MCF 10A (cell line): ENCODE measurements around the gene DDT. TPM values are rescaled to one million over a fixed set of nuclear protein-coding genes. Genes with fewer than 3 reads are reported as not detected.
"Not testable (repeated sequence)": the region's sequence is repeated elsewhere in the genome, so short reads cannot be mapped to it uniquely, and the experiment has no call there.

Source experiments
- Bru-seq: library from RNA; stranded (reverse); fragments of 400-500 nt; gene quantifications from one replicate; lab custom pipeline; 2021; lab: Mats Ljungman, UMichigan
- BruChase-seq, 2 experiments: library from RNA; stranded (reverse); fragments of 400-500 nt; gene quantifications; one replicate each; lab custom pipeline; 2021; lab: Mats Ljungman, UMichigan
- BruUV-seq: library from RNA; stranded (reverse); fragments of 400-500 nt; replicated peaks from 2 replicates; lab custom pipeline; 2021; lab: Mats Ljungman, UMichigan
- CTCF ChIA-PET: fragments of 300-600 bp; sonication (Branson Sonifier 250); formaldehyde crosslinking; extraction: SDS; loops from one replicate; lab custom pipeline; 2021; ENCODE audit warnings: antibody characterized with exemption, inconsistent platforms; lab: Yijun Ruan, JAX
- POLR2A ChIA-PET: fragments of 300-600, 350-650 bp; sonication (Branson Sonifier 250); formaldehyde crosslinking; extraction: SDS; loops from one replicate; lab custom pipeline; 2020; ENCODE audit warnings: antibody characterized with exemption, inconsistent platforms; lab: Yijun Ruan, JAX
- DNase-seq: peaks from one replicate; pipeline ENCODE4 v3.0.0-alpha.2; 2018; ENCODE audit not compliant: unreplicated experiment
- H3K27ac Mint-ChIP-seq: one replicate; pipeline ENCODE4 v1.8.0; 2022; ENCODE audit warnings: mild to moderate bottlenecking, low read depth, mixed read lengths; ENCODE audit not compliant: unreplicated experiment
- H3K27me3 Mint-ChIP-seq: one replicate; pipeline ENCODE4 v1.8.0; 2022; ENCODE audit warnings: mixed read lengths; ENCODE audit not compliant: insufficient read depth, unreplicated experiment
- H3K36me3 Mint-ChIP-seq: one replicate; pipeline ENCODE4 v1.8.0; 2022; ENCODE audit warnings: mild to moderate bottlenecking, moderate library complexity, mixed read lengths; ENCODE audit not compliant: insufficient read depth, unreplicated experiment
- H3K4me1 Mint-ChIP-seq: one replicate; pipeline ENCODE4 v1.8.0; 2022; ENCODE audit warnings: mixed read lengths; ENCODE audit not compliant: insufficient read depth, unreplicated experiment
- H3K4me3 Mint-ChIP-seq: one replicate; pipeline ENCODE4 v1.8.0; 2022; ENCODE audit warnings: mild to moderate bottlenecking, moderate library complexity, mixed read lengths; ENCODE audit not compliant: unreplicated experiment
- H3K9me3 Mint-ChIP-seq: one replicate; pipeline ENCODE4 v1.8.0; 2022; ENCODE audit warnings: mixed read lengths; ENCODE audit not compliant: unreplicated experiment
- intact Hi-C: fragments of 100-400 bp; cut with micrococcal nuclease; formaldehyde crosslinking; loops from 2 replicates; pipeline ENCODE4 v1.14.1; 2022
- long read RNA-seq: library from polyadenylated mRNA; stranded (forward); transcript quantifications from one replicate; pipeline ENCODE4 v2.0.0, GENCODE V29; 2022
- total RNA-seq: library from RNA; stranded (reverse); gene quantifications from 2 replicates; pipeline ENCODE4 v1.2.3, GENCODE V29; 2022
- TF ChIP-seq, protein P1 (sequence below): fragments of 200-600 bp; IDR thresholded peaks from one replicate; pipeline ENCODE4 v1.8.0; 2022; ENCODE audit warnings: antibody characterized with exemption, mild to moderate bottlenecking; ENCODE audit not compliant: unreplicated experiment

The DDT gene
- total RNA-seq (127 and 155 TPM in 2 replicates), Bru-seq, nascent RNA (percentile 31 among the genes with signal in this experiment), BruChase-seq, experiment 1, labeled RNA remaining after a 6-hour chase (percentile 34 among the genes with signal in this experiment), BruChase-seq, experiment 2, labeled RNA remaining after a 2-hour chase (percentile 20 among the genes with signal in this experiment)
- long read RNA-seq, transcript DDT-206 (2 exons, 1,048 nt), result minor isoform, 6 of 122 reads
- long read RNA-seq, transcript DDT-202 (3 exons, 713 nt), result major isoform, 95 of 122 reads
- long read RNA-seq, partial matches to known transcripts, result 2 of 122 reads
- long read RNA-seq, other reads (novel, unspliced or antisense), result 19 of 122 reads

DNA sequence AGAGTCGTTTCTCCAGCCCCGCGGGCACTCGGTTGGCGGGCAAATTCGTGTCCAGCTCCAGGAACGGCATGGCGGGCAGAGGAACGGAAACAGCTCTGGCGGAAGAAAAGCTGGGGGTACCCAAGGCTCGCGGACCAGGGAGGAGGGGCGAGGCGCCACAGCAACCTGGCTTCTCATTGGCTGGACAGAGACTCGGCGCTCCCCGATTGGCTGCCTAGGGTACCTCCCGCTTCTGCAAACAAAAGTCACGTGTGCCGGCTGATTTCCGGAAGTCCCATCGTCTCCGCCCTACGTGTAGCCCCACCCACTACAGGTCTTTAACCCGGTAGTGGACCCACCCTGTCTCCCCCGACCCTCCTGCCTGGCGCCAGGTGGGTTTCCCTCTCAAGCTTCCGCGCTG is at the start of gene DDT:
DDT (minus strand) TSS at position 97 of the 400 bp plus-strand sequence; CDS start at position 70, 27 bp downstream.
- H3K27me3 Mint-ChIP-seq, BruUV-seq, H3K27ac Mint-ChIP-seq, intact Hi-C loops, DNase-seq, CTCF ChIA-PET, H3K9me3 Mint-ChIP-seq, POLR2A ChIA-PET, H3K4me3 Mint-ChIP-seq: not testable (repeated sequence)
- H3K36me3 Mint-ChIP-seq, result peaks cover 19% of the 10 kb centered on the region
- H3K4me1 Mint-ChIP-seq, result peaks cover 11% of the 10 kb centered on the region

DNA sequence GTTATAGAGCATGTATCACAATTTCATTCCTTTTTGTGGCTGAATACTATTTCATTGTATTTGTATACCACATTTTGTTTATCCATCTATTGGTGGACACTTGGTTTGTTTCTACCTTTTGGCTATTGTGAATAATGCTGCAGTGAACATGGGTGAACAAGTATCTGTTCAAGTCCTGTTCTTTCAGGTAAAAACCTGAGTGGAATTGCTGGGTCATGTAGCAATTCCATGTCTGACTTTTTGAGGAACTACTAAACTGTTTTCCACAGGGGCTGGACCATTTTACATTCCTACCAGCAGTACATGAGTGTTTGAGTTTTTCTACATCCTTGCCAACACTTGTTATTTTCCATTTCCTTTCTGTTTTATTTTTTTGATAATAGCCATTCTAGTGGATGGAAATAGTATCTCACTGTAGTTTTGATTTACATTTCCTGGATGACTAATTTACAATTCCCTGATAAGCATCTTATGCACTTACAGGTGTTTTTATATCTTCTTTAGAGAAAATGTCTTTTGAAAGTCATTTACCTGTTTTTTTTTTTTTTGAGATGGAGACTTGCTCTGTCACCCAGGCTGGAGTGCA is 49.1 kb upstream of the DDT start:
- TF ChIP-seq, protein P1, sequence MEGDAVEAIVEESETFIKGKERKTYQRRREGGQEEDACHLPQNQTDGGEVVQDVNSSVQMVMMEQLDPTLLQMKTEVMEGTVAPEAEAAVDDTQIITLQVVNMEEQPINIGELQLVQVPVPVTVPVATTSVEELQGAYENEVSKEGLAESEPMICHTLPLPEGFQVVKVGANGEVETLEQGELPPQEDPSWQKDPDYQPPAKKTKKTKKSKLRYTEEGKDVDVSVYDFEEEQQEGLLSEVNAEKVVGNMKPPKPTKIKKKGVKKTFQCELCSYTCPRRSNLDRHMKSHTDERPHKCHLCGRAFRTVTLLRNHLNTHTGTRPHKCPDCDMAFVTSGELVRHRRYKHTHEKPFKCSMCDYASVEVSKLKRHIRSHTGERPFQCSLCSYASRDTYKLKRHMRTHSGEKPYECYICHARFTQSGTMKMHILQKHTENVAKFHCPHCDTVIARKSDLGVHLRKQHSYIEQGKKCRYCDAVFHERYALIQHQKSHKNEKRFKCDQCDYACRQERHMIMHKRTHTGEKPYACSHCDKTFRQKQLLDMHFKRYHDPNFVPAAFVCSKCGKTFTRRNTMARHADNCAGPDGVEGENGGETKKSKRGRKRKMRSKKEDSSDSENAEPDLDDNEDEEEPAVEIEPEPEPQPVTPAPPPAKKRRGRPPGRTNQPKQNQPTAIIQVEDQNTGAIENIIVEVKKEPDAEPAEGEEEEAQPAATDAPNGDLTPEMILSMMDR, result no peak
- Mint-ChIP-seq H3K4me1 (no peaks in the 10 kb centered on the region), H3K27ac (no peak overlapping the region), H3K9me3 (peaks cover 8% of the 10 kb centered on the region), H3K4me3 (no peak overlapping the region), H3K27me3 (no peaks in the 10 kb centered on the region), H3K36me3 (peaks cover 5% of the 10 kb centered on the region)
- CTCF ChIA-PET, result no interaction called here
- no peak for DNase-seq
- POLR2A ChIA-PET, result no interaction called here
- no TSS peak for BruUV-seq
- intact Hi-C loops, result no loop called here

DNA sequence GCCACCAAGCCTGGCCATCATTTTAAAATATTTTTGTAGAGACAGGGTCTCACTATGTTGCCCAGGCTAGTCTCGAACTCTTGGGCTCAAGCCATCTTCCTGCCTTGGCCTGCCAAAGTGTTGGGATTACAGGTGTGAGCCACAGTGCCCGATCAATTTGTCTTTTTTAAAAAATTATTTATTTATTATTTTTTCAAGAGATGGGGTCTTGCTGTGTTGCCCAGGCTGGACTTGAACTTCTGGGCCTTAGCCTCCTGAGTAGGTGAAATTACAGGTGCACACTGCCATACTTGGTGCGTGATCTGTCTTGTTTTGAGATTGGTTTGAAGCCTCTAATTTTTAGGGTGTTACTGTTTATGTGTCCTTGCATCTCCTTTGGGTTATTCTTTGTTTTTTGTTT is 47.1 kb upstream of the DDT start:
- Mint-ChIP-seq H3K27me3 (no peaks in the 10 kb centered on the region), H3K9me3 (peaks cover 8% of the 10 kb centered on the region), H3K36me3 (peaks cover 14% of the 10 kb centered on the region), H3K4me3 (no peak overlapping the region), H3K27ac (no peak overlapping the region), H3K4me1 (no peaks in the 10 kb centered on the region)
- TF ChIP-seq, protein P1, result no peak
- intact Hi-C loops, result no loop called here
- BruUV-seq, result no TSS peak
- ChIA-PET CTCF (no interaction called here), POLR2A (no interaction called here)
- DNase-seq, result no peak

DNA sequence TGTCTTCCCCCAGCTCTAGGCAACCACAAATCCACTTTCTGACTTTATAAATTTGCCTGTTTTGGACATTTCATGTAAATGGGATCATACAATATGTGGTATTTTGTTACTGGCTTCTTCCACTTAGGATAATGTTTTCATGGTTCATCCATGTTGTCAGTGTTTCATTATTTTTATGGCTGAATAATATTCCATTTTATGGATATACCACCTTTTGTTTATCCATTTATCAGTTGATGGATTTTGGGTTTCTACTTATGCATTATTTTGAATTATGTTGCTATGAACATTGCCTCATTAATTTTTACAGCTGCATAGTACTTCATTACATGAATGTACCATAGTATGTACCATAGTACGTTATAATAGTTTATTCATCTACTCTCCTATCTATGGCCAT is 41.9 kb upstream of the DDT start:
- peaks cover 22% of the 10 kb centered on the region for H3K36me3 Mint-ChIP-seq
- H3K9me3 Mint-ChIP-seq, result no peaks in the 10 kb centered on the region
- no TSS peak for BruUV-seq
- TF ChIP-seq, protein P1, result no peak
- POLR2A ChIA-PET, result no interaction called here
- no peak for DNase-seq
- H3K27ac Mint-ChIP-seq, result no peak overlapping the region
- peaks cover 8% of the 10 kb centered on the region for H3K4me1 Mint-ChIP-seq
- intact Hi-C loops, result no loop called here
- CTCF ChIA-PET, result no interaction called here
- H3K4me3 Mint-ChIP-seq, result no peak overlapping the region
- H3K27me3 Mint-ChIP-seq, result no peaks in the 10 kb centered on the region
